LNCAP (cell line): ENCODE data around the gene CYFIP2.

Source experiments
- TF ChIP-seq, protein P1 (sequence below): fragments of 450-650 bp; IDR thresholded peaks from 2 replicates; pipeline ENCODE4 v1.5.1; 2017; ENCODE audit warnings: mild to moderate bottlenecking

CYFIP2 gene

DNA sequence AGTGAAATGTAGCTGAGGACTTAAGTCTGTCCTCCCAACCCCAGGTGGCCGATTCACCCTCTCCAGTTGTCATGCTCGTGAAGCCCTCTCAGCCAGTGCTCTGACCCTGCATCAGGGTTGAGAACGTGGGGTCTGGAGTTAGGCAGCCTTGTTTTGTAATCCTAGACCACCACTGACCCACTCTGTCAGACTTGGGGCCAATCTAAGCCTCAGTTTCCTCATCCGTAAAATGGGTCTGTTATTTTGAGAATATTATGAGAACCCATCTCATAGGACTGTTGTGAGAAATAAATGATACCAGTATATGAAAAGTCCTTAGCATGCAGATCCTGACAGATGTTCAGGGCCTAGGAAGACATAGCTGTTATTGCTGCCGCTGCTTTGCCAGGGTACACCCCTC lies 37.1 kb downstream of the CYFIP2 start:
- TF ChIP-seq, protein P1, sequence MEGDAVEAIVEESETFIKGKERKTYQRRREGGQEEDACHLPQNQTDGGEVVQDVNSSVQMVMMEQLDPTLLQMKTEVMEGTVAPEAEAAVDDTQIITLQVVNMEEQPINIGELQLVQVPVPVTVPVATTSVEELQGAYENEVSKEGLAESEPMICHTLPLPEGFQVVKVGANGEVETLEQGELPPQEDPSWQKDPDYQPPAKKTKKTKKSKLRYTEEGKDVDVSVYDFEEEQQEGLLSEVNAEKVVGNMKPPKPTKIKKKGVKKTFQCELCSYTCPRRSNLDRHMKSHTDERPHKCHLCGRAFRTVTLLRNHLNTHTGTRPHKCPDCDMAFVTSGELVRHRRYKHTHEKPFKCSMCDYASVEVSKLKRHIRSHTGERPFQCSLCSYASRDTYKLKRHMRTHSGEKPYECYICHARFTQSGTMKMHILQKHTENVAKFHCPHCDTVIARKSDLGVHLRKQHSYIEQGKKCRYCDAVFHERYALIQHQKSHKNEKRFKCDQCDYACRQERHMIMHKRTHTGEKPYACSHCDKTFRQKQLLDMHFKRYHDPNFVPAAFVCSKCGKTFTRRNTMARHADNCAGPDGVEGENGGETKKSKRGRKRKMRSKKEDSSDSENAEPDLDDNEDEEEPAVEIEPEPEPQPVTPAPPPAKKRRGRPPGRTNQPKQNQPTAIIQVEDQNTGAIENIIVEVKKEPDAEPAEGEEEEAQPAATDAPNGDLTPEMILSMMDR: no peak

DNA sequence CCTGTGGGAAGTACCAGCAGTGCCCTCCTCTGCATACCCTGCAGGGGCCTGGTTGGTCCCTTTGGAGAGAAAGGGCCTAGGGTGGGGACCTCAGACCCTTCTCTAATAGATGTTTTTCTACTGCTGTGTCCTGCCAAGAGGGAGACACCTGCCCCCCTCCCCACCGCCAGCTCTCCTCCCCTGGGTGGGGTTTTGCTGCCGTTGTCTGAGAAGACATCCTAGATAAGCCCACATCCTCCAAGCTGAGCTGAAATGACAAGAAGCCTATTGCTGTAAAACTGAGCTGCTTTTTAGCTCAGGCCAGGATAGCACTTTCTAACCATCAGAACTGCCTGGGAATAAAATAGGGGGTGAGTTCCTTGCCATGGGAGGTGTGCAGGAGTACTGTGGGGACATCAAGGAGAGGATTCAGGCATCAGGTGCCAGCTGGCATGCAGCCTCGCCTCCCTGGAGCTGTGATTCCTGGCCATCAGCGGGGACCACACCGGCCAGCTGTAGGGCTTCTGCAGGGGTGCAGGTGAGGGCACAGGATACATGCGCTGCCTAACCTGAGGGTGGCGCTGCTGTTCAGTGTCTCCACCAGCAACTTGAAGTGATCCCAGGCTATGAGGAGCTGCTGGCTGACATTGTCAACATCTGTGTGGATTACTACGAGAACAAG lies 37.9 kb downstream of the CYFIP2 start:
- TF ChIP-seq, protein P1: no peak

DNA sequence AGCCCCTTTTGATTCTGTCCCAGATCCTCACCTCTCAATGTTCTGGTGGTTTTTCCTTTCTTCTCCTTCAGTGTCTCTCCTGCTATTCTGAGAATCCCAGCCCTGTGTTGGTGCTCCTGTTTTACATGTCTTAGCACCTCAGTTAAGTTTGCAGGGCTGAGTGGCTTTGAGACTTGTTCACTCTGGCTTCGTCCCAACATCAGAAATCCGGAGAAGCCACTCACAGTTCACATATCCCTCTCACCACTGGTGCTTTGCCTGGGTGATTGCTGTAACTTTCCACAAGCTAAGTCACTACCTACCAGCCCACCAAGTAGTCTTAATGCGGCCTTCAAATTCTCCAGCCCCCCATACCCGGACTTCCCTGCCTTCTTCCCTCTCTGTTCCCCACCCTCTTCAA lies 40.2 kb downstream of the CYFIP2 start:
- TF ChIP-seq, protein P1: no peak

DNA sequence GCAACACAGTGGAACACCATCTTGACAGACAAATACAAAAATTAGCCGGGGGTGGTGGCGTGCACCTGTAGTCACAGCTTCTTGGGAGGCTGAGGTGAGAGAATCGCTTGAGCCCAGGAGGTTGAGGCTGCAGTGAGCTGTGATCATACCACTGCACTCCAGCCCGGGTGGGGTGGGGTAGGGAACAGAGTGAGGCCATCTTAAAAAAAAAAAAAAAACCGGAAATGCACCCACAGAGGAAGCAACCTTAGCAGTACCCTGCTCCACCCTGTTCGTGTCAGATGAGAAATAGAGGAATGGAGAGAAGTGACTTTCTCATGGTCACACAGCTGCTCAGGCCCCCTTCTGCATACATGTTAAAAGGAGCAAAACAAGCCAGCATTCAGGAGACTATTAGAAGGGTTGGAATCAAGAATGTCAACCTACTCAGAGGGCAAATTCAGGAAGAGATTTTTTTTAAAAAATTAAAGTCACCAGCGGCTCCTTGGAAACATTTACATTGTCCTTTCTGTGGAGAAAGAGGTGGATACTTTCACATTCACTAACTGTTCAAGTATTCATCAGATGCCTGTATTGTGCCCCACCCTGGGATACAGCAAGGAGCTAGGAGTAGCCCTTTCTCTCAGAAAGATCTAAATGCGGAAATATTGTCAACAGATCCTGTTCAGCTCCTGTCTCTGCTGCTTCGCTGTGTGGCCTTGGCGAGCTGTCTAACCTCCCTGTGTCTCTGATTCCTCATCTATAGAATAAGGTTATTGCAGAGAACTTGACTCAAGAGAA lies 41.0 kb downstream of the CYFIP2 start:
- TF ChIP-seq, protein P1: no peak

DNA sequence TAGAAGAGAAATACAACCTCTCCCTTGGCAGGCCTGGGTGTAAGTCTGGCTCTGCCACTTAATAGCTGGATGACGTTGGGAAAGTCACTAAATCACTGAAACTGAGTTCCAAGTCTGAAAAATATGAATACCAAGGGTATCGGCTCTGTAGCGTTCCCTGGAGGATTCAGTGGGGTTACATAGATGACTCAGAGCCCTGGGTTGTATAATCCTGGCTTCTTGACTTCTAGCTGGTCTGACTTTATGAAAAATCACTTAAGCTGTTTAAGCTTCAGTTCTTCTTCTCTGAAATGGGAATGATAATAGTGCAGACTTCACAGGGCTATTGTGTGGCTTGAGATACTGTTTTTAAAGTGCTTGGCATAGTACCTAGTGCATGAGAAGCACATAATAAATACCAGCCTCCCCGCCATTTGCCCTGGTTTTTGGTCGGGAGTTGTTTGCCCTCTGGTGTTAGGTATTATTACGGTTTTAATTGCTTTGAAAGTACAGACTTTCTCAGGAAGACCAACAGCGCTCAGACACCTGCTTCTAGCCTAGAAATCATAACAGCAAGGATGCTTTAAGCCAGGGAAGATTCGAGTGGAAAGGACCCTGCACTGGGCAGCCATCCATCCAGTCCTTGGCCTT lies 43.0 kb downstream of the CYFIP2 start:
- TF ChIP-seq, protein P1: no peak

DNA sequence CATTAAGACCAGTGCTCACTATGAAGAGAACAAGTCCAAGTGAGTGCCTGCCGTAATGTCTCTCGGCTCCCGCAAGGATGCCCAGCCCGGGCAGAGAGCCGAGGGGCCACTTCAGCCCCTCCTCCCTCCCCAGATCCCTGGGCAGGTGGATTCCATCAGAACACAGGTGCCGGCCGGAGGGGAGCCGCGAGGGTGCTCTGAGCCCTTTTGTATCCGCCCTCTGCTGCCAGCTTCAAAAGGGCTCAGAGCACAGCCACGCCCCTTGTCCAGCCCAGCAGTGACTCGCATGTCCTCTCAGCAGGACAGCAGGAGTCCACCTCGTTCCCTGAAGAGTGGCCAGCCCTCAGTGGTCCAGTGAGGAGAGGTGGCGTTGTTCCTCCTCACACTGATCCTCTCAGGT lies 43.9 kb downstream of the CYFIP2 start:
- TF ChIP-seq, protein P1: no peak

DNA sequence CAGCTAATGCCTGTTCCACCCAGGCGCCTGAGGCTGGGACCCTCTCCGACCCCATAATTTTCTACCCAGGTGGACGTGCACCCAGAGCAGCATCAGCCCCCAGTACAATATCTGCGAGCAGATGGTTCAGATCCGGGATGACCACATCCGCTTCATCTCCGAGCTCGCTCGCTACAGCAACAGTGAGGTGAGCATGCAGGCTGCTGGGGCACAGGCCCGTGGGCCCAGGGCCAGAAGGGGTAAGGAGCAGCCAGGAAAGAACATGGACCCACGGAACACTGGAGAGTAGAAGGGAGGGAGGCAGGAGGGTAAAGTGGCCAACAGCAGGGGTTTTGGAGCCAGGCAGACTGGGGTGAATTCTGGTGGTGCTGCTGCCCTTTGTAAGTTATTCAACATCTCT lies 45.7 kb downstream of the CYFIP2 start:
- TF ChIP-seq, protein P1: no peak
